Esophagus muscularis mucosa (tissue), 3 donors: ENCODE data around the gene IFT122.

Experiments
- CTCF ChIP-seq, 3 experiments: fragments of 200-600 bp in 2 of 3; fragments of 450-650 bp in 1 of 3; sonication (generic) in 2 of 3; IDR thresholded peaks; one replicate each; pipeline ENCODE4 v1.5.1; 2017 to 2019; ENCODE audit warnings: antibody characterized with exemption in 3 of 3, mild to moderate bottlenecking in 2 of 3, moderate library complexity in 1 of 3
- POLR2A ChIP-seq: fragments of 450-650 bp; IDR thresholded peaks from one replicate; pipeline ENCODE4 v1.6.1; 2017; ENCODE audit warnings: antibody characterized with exemption, moderate library complexity, mild to moderate bottlenecking, low read depth
- POLR2AphosphoS5 ChIP-seq, 2 donors: sonication (generic); formaldehyde crosslinking; IDR thresholded peaks; one replicate each; pipeline ENCODE4 v1.6.1; 2017; ENCODE audit warnings: antibody characterized with exemption in 2 of 2

DNA sequence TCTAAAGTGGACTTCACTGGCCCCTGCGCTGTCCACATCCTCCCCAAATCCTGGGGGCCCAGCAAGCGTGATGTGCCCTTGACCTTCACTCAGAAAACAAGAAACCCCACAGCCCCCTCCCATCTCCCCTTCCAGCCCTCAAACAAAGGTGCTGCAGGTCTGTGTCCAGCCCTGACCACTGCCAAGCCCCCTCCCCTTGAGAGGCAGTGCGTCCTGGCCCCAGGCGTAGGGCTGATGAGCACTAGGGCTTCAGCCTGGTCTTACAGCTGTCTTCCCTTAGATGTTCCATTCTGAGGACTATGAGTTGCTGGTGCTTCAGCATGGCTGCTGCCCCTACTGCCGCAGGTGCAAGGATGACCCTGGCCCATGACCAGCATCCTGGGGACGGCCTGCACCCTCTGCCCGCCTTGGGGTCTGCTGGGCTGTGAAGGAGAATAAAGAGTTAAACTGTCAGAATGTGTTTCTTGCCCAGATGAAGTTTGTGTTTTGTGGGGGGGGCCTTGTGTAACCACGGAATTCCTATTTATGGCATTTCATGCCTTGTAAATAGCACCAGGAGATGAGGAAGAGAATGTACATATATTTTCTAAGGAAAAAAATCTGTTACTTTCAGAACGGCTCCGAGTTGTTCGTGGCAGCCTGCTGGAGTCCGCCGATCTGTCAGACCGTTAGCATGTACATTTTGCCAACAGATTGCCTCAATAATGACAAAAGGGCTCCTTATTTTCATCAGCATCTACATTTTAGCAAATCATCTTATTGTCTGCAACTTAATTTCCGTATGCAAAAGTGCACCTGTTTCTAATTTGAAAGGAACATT, 80.1 kb downstream of the IFT122 start:
- TF ChIP-seq CTCF (IDR thresholded peaks at IDR 0.05) (no peak), POLR2AphosphoS5 (IDR thresholded peaks at IDR 0.05) (no peak), POLR2A (no peak)
